PC-3 (cell line): ENCODE data around the gene FDXACB1. TPM values are rescaled to one million over a fixed set of nuclear protein-coding genes. Genes with fewer than 3 reads are reported as not detected.

Experiments used
- ATAC-seq: fragments of 200-7000 bp; cut with Tn5 transposase; 2 replicates; pipeline ENCODE4 v1.9.1; 2020; ENCODE audit warnings: mild to moderate bottlenecking, moderate library complexity
- BruUV-seq: library from RNA; stranded (reverse); fragments of 400-500 nt; replicated peaks from 2 replicates; lab custom pipeline; 2021; lab: Mats Ljungman, UMichigan
- CTCF ChIA-PET: fragments of 300-600 bp; sonication (Branson Sonifier 250); formaldehyde crosslinking; loops from one replicate; lab custom pipeline; 2022; ENCODE audit warnings: antibody characterized with exemption; lab: Charles Lee
- POLR2A ChIA-PET: fragments of 300-600 bp; sonication (Branson Sonifier 250); formaldehyde crosslinking; loops from one replicate; lab custom pipeline; 2022; ENCODE audit warnings: antibody characterized with exemption; ENCODE audit not compliant: unreplicated experiment; lab: Charles Lee
- DNase-seq: peaks from one replicate; pipeline ENCODE4 v3.0.0-alpha.2; 2015
- H2AFZ ChIP-seq: fragments of 300-600 bp; sonication (generic); 2 replicates; pipeline ENCODE4 v1.6.0; 2016; ENCODE audit warnings: antibody characterized with exemption, low read length
- H3F3A ChIP-seq: fragments of 300-600 bp; sonication (generic); one replicate; pipeline ENCODE4 v1.6.0; 2017; ENCODE audit warnings: antibody characterized with exemption, low read length, control low read depth, mild to moderate bottlenecking; ENCODE audit not compliant: unreplicated experiment
- H3K27ac ChIP-seq: fragments of 300-600 bp; sonication (generic); 2 replicates; pipeline ENCODE4 v1.5.1; 2016; ENCODE audit warnings: mild to moderate bottlenecking, low read length
- H3K27me3 ChIP-seq: fragments of 300-600 bp; sonication (generic); 2 replicates; pipeline ENCODE4 v1.6.1; 2016; ENCODE audit warnings: low read length, mixed read lengths
- H3K36me3 ChIP-seq: fragments of 300-600 bp; sonication (generic); 2 replicates; pipeline ENCODE4 v1.6.1; 2016; ENCODE audit warnings: low read depth, mixed run types, low read length, mixed read lengths
- H3K4me1 ChIP-seq: fragments of 300-600 bp; sonication (generic); 2 replicates; pipeline ENCODE4 v1.5.1; 2016; ENCODE audit warnings: low read length; ENCODE audit not compliant: insufficient read depth
- H3K4me2 ChIP-seq: fragments of 300-600 bp; sonication (generic); 2 replicates; pipeline ENCODE4 v1.6.0; 2016; ENCODE audit warnings: low read length
- H3K4me3 ChIP-seq: fragments of 300-600 bp; sonication (generic); 2 replicates; pipeline ENCODE4 v1.5.1; 2016; ENCODE audit warnings: mild to moderate bottlenecking, low read length, mixed read lengths
- H3K79me2 ChIP-seq: fragments of 300-600 bp; sonication (generic); 2 replicates; pipeline ENCODE4 v1.6.1; 2017; ENCODE audit warnings: low read length, mixed read lengths
- H3K9ac ChIP-seq: fragments of 300-600 bp; sonication (generic); 2 replicates; pipeline ENCODE4 v1.6.0; 2016; ENCODE audit warnings: mild to moderate bottlenecking, low read length
- H3K9me2 ChIP-seq: fragments of 300-600 bp; sonication (generic); replicated peaks from 2 replicates; pipeline ENCODE4 v1.6.1; 2016; ENCODE audit warnings: mixed run types, low read length, mixed read lengths
- H3K9me3 ChIP-seq: fragments of 300-600 bp; sonication (generic); 2 replicates; pipeline ENCODE4 v1.6.1; 2016; ENCODE audit warnings: low read length, mixed read lengths
- H4K20me1 ChIP-seq: fragments of 300-600 bp; sonication (generic); 2 replicates; pipeline ENCODE4 v1.6.1; 2016; ENCODE audit warnings: low read length, mixed read lengths
- EZH2 ChIP-seq: fragments of 300-600 bp; sonication (generic); IDR thresholded peaks from one replicate; pipeline ENCODE4 v1.6.1; 2017; ENCODE audit warnings: antibody characterized with exemption, mild to moderate bottlenecking, low read length; ENCODE audit not compliant: unreplicated experiment
- EZH2phosphoT487 ChIP-seq: fragments of 300-600 bp; sonication (generic); IDR thresholded peaks from 2 replicates; pipeline ENCODE4 v1.6.1; 2018; ENCODE audit warnings: mild to moderate bottlenecking, antibody characterized with exemption, low read length, borderline replicate concordance
- intact Hi-C: fragments of 100-400 bp; cut with micrococcal nuclease; formaldehyde crosslinking; loops from 2 replicates; pipeline ENCODE4 v1.9.0; 2023
- total RNA-seq: library from RNA; depleted of rRNA; stranded (reverse); fragments of >200 nt; gene quantifications from 2 replicates; pipeline ENCODE4 v1.2.3, GENCODE V29; 2014
- TF ChIP-seq, protein P1 (sequence below): fragments of 300-600 bp; sonication (generic); conservative IDR thresholded peaks from 2 replicates; pipeline ENCODE4 v1.5.1; 2017; ENCODE audit warnings: antibody characterized with exemption, low read depth, mild to moderate bottlenecking, low read length

FDXACB1 gene
- total RNA-seq, 1 experiment from 2014 or later: 3.0 TPM

DNA sequence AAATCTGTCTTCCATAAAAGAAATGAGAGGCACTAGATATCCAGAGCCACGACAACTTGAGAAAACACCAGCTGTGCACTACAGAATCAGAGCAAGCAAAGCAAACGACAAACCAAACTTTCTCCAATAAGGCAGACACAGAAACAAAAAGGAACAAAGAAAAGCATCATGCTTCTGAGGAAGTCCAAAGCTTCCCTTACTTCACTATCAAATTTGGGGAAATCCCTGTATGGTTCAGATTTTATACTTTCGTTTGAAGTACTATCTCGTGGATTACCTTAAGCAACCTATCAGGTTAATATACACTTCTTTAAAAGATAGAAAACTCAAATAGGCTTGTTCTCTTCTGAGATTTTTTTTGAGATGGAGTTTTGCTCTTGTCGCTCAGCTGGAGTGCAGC is 35.3 kb downstream of the FDXACB1 start:
- H3K4me2 ChIP-seq: no peak overlapping the region
- intact Hi-C loops: no loop called here
- no peak overlapping the region for H3K4me3 ChIP-seq
- H2AFZ ChIP-seq: no peak overlapping the region
- POLR2A ChIA-PET: no interaction called here
- BruUV-seq: no TSS peak
- ATAC-seq (no peak), DNase-seq (no peak)
- H3K9ac ChIP-seq: no peak overlapping the region
- no peaks in the 10 kb centered on the region for H3K9me3 ChIP-seq
- no peaks in the 10 kb centered on the region for H3K9me2 ChIP-seq
- H3K27me3 ChIP-seq: no peaks in the 10 kb centered on the region
- peaks cover 13% of the 10 kb centered on the region for H3F3A ChIP-seq
- no peak for TF ChIP-seq EZH2
- TF ChIP-seq, protein P1, sequence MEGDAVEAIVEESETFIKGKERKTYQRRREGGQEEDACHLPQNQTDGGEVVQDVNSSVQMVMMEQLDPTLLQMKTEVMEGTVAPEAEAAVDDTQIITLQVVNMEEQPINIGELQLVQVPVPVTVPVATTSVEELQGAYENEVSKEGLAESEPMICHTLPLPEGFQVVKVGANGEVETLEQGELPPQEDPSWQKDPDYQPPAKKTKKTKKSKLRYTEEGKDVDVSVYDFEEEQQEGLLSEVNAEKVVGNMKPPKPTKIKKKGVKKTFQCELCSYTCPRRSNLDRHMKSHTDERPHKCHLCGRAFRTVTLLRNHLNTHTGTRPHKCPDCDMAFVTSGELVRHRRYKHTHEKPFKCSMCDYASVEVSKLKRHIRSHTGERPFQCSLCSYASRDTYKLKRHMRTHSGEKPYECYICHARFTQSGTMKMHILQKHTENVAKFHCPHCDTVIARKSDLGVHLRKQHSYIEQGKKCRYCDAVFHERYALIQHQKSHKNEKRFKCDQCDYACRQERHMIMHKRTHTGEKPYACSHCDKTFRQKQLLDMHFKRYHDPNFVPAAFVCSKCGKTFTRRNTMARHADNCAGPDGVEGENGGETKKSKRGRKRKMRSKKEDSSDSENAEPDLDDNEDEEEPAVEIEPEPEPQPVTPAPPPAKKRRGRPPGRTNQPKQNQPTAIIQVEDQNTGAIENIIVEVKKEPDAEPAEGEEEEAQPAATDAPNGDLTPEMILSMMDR: no peak
- no peak for TF ChIP-seq EZH2phosphoT487
- peaks cover 37% of the 10 kb centered on the region for H3K4me1 ChIP-seq
- no peaks in the 10 kb centered on the region for H3K79me2 ChIP-seq
- CTCF ChIA-PET: interaction anchor here (0.6 kb wide), 1 partner anchor 384 kb away, joined by 3 read pairs; no protein-coding TSS in a partner anchor
- H4K20me1 ChIP-seq: no peaks in the 10 kb centered on the region
- H3K36me3 ChIP-seq: peaks cover 22% of the 10 kb centered on the region; the same call in 1 of the 2 replicates
- no peak overlapping the region for H3K27ac ChIP-seq

DNA sequence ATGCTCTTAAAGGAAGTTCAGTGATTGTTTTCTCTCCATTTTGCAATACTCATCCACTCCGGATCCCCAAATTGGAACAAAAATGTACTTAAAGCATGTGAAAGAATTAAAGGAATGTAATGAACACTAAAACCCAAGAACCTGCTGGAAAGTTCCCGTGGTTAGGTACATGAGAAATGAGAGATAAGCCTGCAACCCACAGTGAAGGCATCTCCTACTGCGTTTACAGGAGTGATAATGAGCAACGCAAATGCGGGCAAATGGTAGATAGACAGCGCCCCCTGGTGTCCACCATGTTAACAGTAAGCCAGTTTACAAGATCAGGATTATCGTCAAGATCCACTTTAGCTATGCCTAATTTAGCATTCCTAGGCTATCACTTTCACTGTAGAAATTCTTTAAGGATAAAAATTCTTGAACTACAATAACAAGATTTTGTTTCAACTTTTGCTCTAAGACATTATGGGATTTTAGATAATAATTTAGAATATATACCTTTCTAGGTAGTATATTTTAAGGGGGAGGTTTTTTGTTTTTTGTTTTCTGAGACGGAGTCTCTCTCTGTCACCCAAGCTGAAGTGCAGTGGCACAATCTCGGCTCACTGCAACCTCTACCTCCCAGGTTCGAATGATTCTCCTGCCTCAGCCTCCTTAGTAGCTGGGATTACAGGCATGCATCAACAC is 37.5 kb downstream of the FDXACB1 start:
- ATAC-seq (peak; percentile 69), DNase-seq (peak; percentile 92)
- H3K4me3 ChIP-seq: no peak overlapping the region
- intact Hi-C loops: loop anchor here (1.0 kb wide), 4 partner anchors 64 to 387 kb away; partner anchors contain the start of gene SIK2
- no peaks in the 10 kb centered on the region for H3K9me3 ChIP-seq
- TF ChIP-seq EZH2 (no peak), EZH2phosphoT487 (no peak)
- TF ChIP-seq, protein P1: peak; percentile 98
- peaks cover 33% of the 10 kb centered on the region; the same call in 1 of the 2 replicates for H3K36me3 ChIP-seq
- peaks cover 10% of the 10 kb centered on the region for H3F3A ChIP-seq
- BruUV-seq: no TSS peak
- no peak overlapping the region for H3K9ac ChIP-seq
- H3K27me3 ChIP-seq: no peaks in the 10 kb centered on the region
- H2AFZ ChIP-seq: peak overlapping the region; percentile 52
- no peaks in the 10 kb centered on the region for H3K9me2 ChIP-seq
- H4K20me1 ChIP-seq: no peaks in the 10 kb centered on the region
- H3K27ac ChIP-seq: no peak overlapping the region
- CTCF ChIA-PET: interaction anchor here (0.5 to 1.0 kb wide), 4 partner anchors 10 to 237 kb away, joined by 4 to 5 read pairs (median 4); no protein-coding TSS in a partner anchor
- POLR2A ChIA-PET: no interaction called here
- H3K79me2 ChIP-seq: no peaks in the 10 kb centered on the region
- H3K4me2 ChIP-seq: no peak overlapping the region
- peaks cover 30% of the 10 kb centered on the region for H3K4me1 ChIP-seq

DNA sequence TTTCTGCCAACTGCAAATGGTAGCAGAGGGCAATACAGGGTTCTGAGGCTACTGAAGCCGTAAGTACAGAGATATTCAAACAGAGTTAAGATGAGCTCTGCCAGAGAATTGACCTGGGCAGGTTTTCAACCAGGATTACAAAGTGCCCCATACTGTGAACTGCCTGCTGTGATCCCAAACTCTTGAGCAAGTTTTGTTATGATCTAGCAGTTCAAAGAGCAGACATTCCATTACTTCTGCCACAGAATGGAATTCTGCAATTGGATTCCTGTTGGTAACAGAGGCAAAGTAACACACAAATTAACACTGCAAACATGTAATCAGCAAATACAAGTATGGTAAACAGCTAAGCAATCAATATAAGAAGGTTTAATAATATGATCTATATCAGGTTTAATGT is 38.8 kb downstream of the FDXACB1 start:
- Histone ChIP-seq H2AFZ (no peak overlapping the region), H3K9me2 (no peaks in the 10 kb centered on the region), H3K9me3 (no peaks in the 10 kb centered on the region), H3K4me1 (peaks cover 19% of the 10 kb centered on the region), H3K27ac (no peak overlapping the region), H3F3A (no peaks in the 10 kb centered on the region), H4K20me1 (no peaks in the 10 kb centered on the region), H3K27me3 (no peaks in the 10 kb centered on the region), H3K36me3 (peaks cover 46% of the 10 kb centered on the region; the same call in 1 of the 2 replicates), H3K4me2 (no peak overlapping the region), H3K79me2 (no peaks in the 10 kb centered on the region), H3K4me3 (no peak overlapping the region), H3K9ac (no peak overlapping the region)
- intact Hi-C loops: no loop called here
- no TSS peak for BruUV-seq
- TF ChIP-seq, protein P1: no peak
- no peak for TF ChIP-seq EZH2
- TF ChIP-seq EZH2phosphoT487: no peak
- no peak for ATAC-seq
- ChIA-PET POLR2A (no interaction called here), CTCF (no interaction called here)
- DNase-seq: no peak
